Kidney glomerular epithelial cell (primary cell): ENCODE measurements around the gene CD28.
A peak's percentile ranks its signal among the peaks of the same experiment; 100 is the strongest.
"Not testable (repeated sequence)": the region's sequence is repeated elsewhere in the genome, so short reads cannot be mapped to it uniquely, and the experiment has no call there.

ENCODE experiments used
- DNase-seq: peaks from one replicate; lab custom pipeline; 2025; lab: John Stamatoyannopoulos, UW

CD28 gene

DNA sequence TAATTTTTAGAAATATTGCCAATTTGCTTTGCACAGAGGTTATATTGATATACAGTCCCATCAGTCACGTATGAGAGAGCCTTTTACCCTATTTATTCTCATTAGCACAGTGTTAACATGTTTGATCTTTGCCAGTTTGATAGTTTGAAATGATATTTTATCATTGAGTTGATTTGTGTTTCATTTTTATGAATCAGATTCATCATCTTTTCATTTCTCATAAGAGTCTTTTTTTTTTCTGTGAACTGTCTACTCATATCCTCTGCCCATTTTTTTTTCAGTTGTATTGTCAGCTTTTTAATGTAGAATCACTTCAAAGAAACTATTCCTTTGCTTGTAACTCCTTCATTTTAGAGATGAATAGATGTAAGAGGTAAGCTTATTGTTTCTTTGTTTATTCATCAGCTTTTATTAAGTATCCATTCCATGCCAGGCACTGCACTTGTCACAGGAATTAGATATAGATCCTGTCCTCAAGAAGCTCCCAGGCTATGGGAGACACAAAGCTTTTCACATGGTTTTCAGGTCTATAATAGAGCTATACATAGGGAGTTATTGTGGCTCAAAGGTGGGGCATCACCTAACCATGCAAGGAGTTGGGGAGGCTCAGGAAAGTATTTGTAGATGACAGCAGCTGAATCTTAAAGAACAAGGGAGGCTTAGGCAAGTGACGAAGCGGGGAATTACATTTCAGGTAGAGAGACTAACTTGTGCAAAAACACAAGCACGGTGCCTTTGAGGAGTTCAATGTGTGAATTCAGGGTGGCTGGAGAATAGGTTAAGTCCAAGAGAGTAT, 42.1 kb downstream of the CD28 start:
- no peak for DNase-seq

- no peak for DNase-seq
Observed at GRCh38 chr2:203750346-203751068, 44.1 kb downstream of the CD28 start.

GRCh38 chr2:203751685-203752271, 45.3 kb downstream of the CD28 start:
- no peak for DNase-seq

GRCh38 chr2:203756161-203756560, 49.7 kb downstream of the CD28 start:
- DNase-seq = no peak

GRCh38 chr2:203758841-203759689, 52.6 kb downstream of the CD28 start:
- DNase-seq = no peak

DNA sequence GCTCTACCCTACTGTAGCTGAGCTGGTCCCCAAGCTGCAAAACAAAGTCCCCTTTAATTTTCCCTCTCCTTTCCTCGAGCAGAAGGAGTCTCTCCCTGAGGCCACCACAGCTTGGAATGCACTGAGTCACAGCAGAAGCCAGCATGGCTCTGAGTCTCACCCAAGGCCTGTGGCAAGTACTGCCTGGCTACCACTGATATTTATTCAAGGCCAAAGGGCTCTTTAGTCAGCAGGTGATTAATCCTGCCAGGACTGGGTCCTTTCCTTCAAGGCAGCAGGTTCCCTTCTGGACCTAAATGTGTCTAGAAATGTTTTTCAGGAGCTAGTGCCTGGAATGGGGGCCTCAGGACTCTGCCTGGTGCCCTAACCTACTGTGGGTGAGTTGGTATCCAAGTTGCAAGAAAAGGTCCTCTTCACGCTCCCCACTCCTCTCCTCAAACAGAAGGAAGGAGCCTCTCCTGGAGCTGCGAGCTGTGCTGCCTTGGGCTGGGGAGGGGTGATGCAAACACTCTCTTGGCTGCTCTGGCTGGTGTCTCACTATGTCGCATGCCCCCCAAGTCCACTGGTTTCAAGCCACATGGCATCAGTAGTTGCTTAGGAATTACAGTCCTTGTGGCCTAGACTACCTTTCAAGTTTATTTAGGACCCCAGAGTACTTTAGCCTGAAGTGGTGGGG, 53.4 kb downstream of the CD28 start:
- peak; percentile 73 for DNase-seq

DNA sequence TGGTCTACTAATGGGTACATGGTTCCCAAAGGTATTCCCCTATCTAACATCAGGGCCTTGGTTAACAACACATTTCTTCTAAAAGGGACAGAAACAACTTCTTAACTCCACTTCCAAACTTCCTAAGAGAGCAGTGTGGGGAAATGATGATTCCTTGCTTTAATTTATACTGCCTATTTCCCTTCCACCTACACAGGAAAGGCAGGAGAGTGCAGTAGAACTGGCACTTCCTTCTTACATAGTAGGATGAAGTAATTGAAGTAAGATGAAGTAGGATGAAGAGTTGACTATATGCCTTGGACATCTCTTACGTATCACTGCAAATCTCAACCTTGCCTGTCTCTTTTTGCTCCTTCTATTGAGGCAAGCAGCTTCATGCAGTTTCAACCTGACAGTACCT, 54.7 kb downstream of the CD28 start:
- no peak for DNase-seq

DNA sequence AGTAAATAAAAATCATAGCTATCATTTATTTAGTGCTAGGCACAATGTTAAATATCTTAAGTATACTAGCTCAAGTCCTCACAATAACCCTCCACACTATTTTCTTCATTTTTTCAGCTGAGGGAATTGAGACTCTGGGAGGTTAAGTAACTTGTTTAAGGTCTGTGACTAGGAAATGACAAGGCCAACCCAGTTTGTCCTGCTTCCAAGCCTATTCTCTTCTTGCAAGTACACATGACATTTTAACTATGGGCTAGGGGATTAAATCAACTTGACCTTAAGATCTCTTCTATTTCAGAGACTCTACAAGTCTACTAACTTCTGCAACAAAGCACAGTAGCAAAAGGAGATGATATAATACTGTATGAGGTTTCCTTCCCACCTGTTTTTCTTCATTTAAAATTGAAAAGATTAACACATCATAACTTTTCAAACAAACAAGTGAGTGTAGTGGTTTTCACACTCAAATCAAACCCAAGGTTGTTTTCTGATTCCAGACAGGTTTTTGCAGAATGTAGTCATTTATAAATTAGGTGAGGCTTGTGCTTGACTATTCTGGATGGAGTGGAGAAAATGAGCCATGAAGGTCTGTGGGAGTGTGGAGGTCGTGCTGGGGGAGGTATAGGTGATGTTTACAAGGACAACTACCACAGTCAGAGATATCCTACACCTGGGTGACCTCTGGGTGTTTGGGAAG, 57.0 kb downstream of the CD28 start:
- no peak for DNase-seq

DNA sequence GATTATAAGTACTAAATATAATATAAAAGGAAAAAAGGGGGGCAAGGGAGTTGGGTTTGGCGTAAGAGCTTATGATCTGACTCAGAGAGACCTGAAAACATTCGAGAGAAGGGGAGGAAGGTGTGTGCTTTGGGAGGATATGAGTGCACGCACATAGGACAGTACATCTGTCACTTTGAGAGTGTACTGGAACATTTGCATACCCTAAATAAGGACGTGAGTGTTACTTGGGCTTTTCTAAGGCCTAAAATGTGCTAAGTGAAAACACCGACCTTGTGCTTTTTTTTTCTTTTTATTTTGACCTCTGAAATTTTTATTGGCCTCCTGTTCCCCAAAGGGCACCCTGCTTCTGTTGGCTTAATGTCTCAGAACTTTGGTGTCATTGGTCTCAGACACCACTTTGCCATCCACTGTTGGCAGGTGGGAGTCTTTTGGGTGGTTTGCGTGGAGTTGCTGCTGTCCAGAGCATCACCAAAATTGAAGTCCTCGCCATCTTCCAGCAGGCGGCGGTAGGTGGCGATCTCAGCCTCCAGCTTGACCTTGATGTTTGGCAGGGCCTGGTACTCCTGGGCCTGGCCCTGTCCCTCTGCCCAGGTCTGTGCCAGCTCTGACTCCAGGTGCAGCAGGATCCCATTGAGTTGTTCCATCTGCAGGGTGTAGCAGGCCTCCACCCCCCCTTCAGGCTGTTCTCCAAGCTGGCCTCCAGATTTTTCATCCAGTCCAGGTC, 57.7 kb downstream of the CD28 start:
- no peak for DNase-seq

DNA sequence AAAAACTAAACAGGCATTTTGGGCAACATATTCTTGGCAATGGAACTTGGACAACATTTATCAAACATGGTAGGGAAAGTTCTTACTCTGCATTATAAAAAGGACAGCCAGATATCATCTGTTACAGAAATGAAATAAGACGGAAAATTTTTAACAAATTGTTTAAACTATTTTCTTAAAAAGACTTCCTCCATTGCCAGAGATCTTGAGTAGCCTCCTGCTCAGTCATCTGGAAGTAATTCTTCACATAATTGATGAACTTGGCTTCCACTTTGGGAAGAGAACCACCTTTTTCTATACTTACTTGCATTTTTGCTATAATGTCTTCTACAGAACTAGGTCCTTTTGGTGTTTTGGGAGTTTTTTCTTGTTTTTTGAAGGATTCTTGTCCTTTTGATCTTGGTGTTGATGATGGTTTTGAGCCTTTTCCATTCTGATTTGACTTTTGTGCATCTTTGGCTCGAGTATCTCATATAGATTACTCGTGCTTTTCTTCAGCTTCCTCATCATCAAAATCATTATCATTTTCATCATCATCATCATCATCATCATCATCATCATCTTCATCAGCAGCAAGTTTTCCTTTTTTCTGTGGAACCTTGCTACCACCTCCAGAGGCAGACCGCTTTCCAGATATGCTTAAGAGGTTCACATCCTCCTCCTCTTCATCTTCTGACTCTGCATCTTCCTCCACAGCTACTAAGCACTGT, 66.2 kb downstream of the CD28 start:
- DNase-seq = no peak

DNA sequence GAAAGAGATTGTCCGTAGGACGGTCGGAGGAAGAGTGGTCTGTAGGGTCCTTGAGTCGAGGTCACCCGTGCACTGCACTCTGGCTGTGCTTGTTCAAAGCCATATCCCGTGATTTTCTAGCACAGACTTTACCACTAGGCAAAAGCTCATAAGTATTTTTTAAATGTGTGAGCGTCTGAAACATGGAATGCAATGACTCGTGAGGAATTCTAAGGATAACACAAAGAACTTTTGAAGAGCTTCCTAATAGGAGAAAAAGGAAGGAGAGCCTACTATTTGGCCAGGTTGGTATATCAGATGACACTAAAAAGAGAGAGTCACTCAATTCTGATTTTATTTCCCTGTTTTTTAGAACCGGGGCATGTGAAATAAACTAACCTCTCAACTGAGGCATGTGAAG, 68.3 kb downstream of the CD28 start:
- no peak for DNase-seq

DNA sequence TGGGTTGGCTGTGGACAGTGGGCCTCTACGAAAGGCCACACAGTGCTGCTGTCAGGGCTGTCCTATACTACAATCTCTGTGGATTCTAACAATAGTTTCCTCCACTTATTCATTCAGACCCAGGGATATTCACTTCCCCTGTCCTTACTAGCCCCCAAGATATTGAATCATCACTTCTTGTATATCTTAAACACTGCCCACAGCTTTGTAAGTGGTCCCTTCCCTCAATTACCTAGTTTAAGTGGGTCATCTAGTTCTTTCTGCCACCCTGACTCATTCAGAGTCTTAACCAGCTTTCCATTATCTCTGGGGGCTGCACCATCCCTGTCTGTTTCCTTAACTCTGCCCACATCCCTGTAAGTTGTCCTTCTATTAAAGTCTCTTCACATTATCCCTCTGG, 69.2 kb downstream of the CD28 start:
- DNase-seq = no peak

- no peak for DNase-seq
Observed at GRCh38 chr2:203777030-203777429, 70.6 kb downstream of the CD28 start.

- DNase-seq = not testable (repeated sequence)
Observed at GRCh38 chr2:203779477-203780073, 73.1 kb downstream of the CD28 start.

GRCh38 chr2:203780231-203780630, 73.8 kb downstream of the CD28 start:
- DNase-seq = no peak

- no peak for DNase-seq
Observed at GRCh38 chr2:203781151-203781550, 74.7 kb downstream of the CD28 start.

DNA sequence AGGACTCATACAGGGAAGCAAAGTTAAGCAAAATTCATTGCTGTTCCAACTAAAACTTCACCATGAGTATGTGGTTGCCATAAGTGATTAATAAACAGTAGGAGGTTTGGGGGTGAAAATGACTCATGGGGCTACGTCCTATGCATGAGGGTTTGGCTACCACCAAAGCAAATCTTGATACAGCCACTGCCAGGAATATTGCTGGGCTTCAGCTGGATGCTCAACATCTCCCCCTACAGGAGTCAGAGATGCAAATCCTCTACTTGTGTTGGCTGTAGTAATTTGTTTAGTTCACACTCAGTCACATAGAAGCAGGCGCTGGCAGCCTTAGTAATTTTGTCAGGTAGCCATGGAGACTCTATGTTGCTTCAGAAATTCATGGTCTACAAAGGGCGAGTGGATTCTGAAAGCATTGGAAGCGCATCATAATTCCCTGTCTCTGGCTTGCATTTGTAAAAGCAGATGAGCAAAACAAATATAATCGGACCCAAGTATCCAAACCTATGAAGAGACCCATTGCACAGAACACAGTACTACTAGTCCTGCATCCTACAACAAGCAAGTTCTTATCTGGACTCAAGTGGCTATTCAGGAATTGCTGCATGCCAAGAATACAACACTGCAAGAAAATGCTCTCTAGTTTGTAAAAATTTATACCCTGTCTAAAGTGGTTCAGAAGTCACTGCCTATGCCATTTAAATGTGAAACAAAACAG, 76.0 kb downstream of the CD28 start:
- DNase-seq = peak; percentile 77

DNA sequence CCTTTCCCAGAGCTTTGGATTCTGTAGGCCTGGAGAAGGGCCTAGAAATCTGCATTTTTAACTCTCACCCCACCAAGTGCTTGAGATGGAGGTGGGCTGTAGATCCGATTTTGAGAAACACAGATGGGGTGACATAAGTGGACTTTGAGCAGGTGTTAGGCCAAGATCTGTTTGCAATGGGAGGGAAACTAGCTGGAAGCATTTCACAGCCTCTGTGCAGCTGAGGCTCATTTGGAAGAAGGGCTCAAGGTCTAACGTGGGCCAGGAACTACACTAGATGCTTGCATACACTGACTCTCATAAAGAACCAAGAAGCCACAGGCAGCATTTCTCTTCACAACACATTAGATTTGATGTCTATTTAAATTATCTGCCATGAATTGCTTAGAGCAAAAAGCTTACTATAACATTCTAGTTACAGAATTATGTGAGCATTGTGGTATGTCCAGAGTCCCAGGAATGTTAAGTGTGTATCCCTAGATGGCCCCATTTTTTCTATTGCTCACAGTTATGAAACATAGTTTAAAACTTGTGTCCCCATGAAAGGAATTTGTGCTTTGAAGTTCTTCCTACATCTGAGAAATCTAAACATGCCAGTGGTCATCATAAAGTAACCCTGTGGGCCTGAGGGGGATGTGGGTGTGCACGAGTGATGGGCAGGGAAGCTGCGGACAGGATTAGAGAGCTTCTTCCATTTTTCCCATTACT, 77.2 kb downstream of the CD28 start:
- DNase-seq = no peak
